NB4 (cell line): ENCODE data around the gene PRCP.

ENCODE experiments used
- DNase-seq: peaks from one replicate; pipeline ENCODE4 v3.0.0; 2010; ENCODE audit warnings: low read depth
- H3K4me3 ChIP-seq: one replicate; pipeline ENCODE4 v1.5.1; 2011; ENCODE audit warnings: mild to moderate bottlenecking, low read depth, low read length, moderate library complexity
- CTCF ChIP-seq: IDR thresholded peaks from one replicate; pipeline ENCODE4 v1.5.1; 2012; ENCODE audit warnings: low read depth, low read length
- MAX ChIP-seq: IDR thresholded peaks from 2 replicates; pipeline ENCODE4 v1.6.1; 2011; ENCODE audit warnings: low read depth, low read length
- MYC ChIP-seq: IDR thresholded peaks from 2 replicates; pipeline ENCODE4 v1.6.1; 2011; ENCODE audit warnings: low read depth, low read length
- POLR2A ChIP-seq: IDR thresholded peaks from 2 replicates; pipeline ENCODE4 v1.6.1; 2011; ENCODE audit warnings: mild to moderate bottlenecking; ENCODE audit not compliant: insufficient read length; ENCODE audit errors: extremely low read depth

The PRCP gene

GRCh38 chr11:82902880-82903279, 2.6 kb upstream of the PRCP start:
- TF ChIP-seq POLR2A (no peak), MYC (no peak), MAX (no peak), CTCF (no peak)
- DNase-seq = no peak
- H3K4me3 ChIP-seq = peak overlapping the region; percentile 93

GRCh38 chr11:82901922-82902485, 1.8 kb upstream of the PRCP start:
- DNase-seq = peak; percentile 27
- TF ChIP-seq MYC (no peak; the same call in 1 of the 2 replicates), MAX (no peak), CTCF (no peak), POLR2A (no peak)
- H3K4me3 ChIP-seq = peak overlapping the region; percentile 93

GRCh38 chr11:82901165-82901921, 1.1 kb upstream of the PRCP start, which contains the start of gene DDIAS:
DDIAS (plus strand) TSS chr11:82901736; CDS start chr11:82914739, 13,003 bp downstream.
- peak; percentile 80 for TF ChIP-seq MYC
- no peak for TF ChIP-seq CTCF
- TF ChIP-seq POLR2A = peak; percentile 85
- TF ChIP-seq MAX = peak; percentile 93
- DNase-seq = peak; percentile 99

GRCh38 chr11:82899957-82900276, 313 bp downstream of the PRCP start:
- peak overlapping the region; percentile 93 for H3K4me3 ChIP-seq
- no peak for DNase-seq
- no peak for TF ChIP-seq MAX
- TF ChIP-seq MYC = no peak
- TF ChIP-seq POLR2A = no peak
- no peak for TF ChIP-seq CTCF

More at GRCh38 chr11:82901165-82901921, 1.1 kb upstream of the PRCP start, which contains the start of gene DDIAS:
- H3K4me3 ChIP-seq = peak within 1 kb of the TSS; percentile 93

GRCh38 chr11:82899186-82899820, 927 bp downstream of the PRCP start:
- peak; percentile 88 for DNase-seq
- TF ChIP-seq MAX (peak; percentile 11; the same call in 1 of the 2 replicates), MYC (no peak)

GRCh38 chr11:82898241-82898640, 2.0 kb downstream of the PRCP start:
- TF ChIP-seq CTCF (no peak), POLR2A (no peak), MAX (no peak), MYC (no peak)
- H3K4me3 ChIP-seq = peak overlapping the region; percentile 93
- peak; percentile 51 for DNase-seq

More at GRCh38 chr11:82899186-82899820, 927 bp downstream of the PRCP start:
- peak overlapping the region; percentile 93 for H3K4me3 ChIP-seq
